RWPE1 (cell line): ENCODE measurements around the gene FGFR3.

Source experiments
- CTCF ChIA-PET: fragments of 350-600 bp; sonication (Branson Sonifier 250); formaldehyde crosslinking; extraction: SDS; loops from one replicate; lab custom pipeline; 2021; lab: Yijun Ruan, JAX
- POLR2A ChIA-PET: fragments of 400-600 bp; formaldehyde crosslinking; extraction: SDS; loops from one replicate; lab custom pipeline; 2020; ENCODE audit warnings: antibody characterized with exemption; ENCODE audit not compliant: low non-redundant PET; lab: Yijun Ruan, JAX
- DNase-seq: peaks from one replicate; pipeline ENCODE4 v3.0.0; 2012; ENCODE audit warnings: low spot score
- H3K27ac ChIP-seq: fragments of 450-650 bp; 2 replicates; pipeline ENCODE4 v1.5.1; 2017
- TF ChIP-seq, protein P1 (sequence below): fragments of 450-650 bp; conservative IDR thresholded peaks from 2 replicates; pipeline ENCODE4 v1.5.1; 2017; ENCODE audit warnings: low read depth, mild to moderate bottlenecking

FGFR3 gene

DNA sequence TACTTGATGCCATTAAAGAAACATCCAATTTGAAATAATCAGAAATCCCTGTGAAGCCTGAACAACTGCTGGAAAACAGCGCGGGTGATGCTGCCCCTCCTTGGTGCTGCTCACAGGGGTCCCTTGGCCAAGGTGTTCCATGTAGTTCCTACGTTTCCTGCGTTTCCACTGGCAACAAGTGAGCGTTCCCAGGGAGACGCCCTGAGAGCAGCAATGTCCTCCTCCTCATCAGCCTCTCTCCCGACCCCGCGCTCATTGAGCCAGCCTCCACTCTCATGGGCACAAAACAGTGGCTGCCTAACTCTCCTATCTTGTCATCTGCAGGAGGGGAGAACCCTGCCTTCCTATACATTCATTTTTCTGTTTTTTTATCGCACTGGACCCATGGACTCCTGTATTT is 44.0 kb downstream of the FGFR3 start:
- TF ChIP-seq, protein P1, sequence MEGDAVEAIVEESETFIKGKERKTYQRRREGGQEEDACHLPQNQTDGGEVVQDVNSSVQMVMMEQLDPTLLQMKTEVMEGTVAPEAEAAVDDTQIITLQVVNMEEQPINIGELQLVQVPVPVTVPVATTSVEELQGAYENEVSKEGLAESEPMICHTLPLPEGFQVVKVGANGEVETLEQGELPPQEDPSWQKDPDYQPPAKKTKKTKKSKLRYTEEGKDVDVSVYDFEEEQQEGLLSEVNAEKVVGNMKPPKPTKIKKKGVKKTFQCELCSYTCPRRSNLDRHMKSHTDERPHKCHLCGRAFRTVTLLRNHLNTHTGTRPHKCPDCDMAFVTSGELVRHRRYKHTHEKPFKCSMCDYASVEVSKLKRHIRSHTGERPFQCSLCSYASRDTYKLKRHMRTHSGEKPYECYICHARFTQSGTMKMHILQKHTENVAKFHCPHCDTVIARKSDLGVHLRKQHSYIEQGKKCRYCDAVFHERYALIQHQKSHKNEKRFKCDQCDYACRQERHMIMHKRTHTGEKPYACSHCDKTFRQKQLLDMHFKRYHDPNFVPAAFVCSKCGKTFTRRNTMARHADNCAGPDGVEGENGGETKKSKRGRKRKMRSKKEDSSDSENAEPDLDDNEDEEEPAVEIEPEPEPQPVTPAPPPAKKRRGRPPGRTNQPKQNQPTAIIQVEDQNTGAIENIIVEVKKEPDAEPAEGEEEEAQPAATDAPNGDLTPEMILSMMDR: no peak
- no peak overlapping the region for H3K27ac ChIP-seq
- POLR2A ChIA-PET: no interaction called here
- no peak for DNase-seq
- CTCF ChIA-PET: no interaction called here

DNA sequence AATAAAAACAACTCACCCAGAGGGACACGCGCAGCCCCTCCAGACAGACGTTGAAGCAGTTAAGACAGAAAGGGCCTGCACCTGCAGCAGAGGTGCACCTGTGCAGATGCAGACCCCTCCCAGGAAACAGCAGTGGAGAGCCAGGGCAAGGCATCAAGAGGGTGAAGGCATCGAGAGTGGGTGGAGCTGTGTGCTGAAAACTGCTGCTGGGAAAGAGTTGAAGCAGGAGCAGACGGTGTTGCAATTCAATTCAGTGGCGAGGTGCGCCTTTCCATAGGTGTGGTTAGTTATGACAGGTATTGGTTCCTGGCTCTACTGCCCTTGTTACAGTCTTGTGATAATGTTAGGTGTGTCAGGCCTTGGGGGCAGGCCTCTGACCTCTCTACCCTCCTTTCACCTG is 46.2 kb downstream of the FGFR3 start:
- ChIA-PET CTCF (no interaction called here), POLR2A (no interaction called here)
- TF ChIP-seq, protein P1: no peak
- DNase-seq: no peak
- 0 out of 2 replicates have a peak overlapping the region, but pooled peaks have one; percentile 7 for H3K27ac ChIP-seq

DNA sequence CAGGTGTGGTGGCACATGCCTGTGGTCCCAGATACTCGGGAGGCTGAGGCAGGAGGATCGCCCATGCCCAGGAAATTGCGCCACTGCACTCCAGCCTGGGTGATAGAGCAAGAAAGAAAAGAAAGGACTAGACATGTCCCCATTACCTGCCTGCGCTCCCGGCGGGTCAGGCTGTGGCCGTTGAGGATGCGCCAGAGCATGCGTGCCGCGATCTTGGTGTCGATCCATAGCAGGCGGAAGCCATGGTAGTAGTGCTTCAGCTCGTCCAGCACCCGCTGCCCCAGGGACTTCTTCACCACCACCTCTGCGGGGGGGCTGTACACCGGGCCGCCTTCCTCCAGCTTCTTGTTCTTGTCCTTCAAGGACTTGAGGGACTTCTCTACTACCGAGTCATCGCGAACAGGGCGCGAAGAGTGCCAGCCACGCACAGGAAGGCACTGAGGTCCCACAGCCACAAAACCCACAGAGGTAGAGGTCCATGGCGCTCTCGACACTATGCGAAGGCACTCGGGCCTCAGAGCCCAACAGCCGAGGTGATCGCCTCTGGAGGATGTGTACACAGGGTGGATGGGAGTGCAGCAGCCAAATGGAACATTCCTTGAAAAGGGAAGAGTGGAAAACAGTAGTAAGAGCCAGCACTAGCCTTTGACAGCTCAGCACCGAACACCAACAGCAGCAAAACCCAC is 48.3 kb downstream of the FGFR3 start:
- peak overlapping the region; percentile 11 for H3K27ac ChIP-seq
- CTCF ChIA-PET: interaction anchor here (1.0 kb wide), 1 partner anchor 57 kb away, joined by 4 read pairs; no protein-coding TSS in a partner anchor
- DNase-seq: no peak
- POLR2A ChIA-PET: no interaction called here
- TF ChIP-seq, protein P1: no peak

DNA sequence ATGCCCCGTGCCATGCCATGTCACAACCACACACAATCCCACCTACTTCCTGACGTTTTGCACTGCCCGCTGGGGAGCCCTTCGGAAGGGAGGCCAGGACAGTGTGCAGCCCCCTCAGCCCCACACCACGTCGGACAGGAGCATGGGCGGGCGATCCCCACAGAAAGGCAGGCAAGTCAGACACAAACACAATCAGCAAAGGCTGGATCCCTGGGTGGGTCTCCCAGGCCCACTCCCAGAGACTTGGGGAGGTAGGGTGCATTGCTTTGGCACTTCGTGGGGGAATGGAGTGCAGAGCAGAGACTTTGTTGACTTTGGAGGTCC is 48.8 kb downstream of the FGFR3 start:
- no peak for DNase-seq
- peak overlapping the region; percentile 11 for H3K27ac ChIP-seq
- ChIA-PET POLR2A (no interaction called here), CTCF (interaction anchor here (1.0 kb wide), 1 partner anchor 57 kb away, joined by 4 read pairs; no protein-coding TSS in a partner anchor)
- TF ChIP-seq, protein P1: no peak

DNA sequence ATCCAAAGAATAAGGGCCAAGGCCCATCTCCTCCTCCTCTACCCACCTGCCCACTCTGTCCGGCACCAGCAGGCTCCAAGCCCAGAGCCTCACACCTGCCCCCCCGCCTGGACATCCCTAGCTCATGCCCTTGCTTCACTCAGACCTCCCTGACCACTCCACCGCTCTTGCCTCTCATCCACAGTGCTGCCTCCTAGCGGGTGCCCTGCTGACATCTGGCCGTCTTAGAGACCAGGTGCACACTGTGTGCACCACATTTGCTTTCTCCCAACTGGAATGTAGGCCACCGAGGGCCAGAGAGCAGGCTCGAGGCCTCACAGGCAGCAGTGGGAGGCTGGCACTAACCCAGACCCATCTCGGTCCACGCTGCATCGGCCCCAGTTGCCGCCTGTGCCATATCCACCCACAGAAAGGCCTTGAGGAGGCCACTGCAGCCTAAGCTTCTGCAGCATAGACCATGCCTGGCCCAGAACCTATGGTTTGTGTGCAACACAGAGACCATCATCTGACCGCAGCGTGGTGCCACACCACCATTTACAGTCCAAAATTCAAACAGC is 49.3 kb downstream of the FGFR3 start:
- peak overlapping the region; percentile 32; the same call in 1 of the 2 replicates for H3K27ac ChIP-seq
- DNase-seq: no peak
- POLR2A ChIA-PET: no interaction called here
- TF ChIP-seq, protein P1: no peak
- CTCF ChIA-PET: interaction anchor here (1.0 kb wide), 1 partner anchor 56 kb away, joined by 4 read pairs; no protein-coding TSS in a partner anchor

DNA sequence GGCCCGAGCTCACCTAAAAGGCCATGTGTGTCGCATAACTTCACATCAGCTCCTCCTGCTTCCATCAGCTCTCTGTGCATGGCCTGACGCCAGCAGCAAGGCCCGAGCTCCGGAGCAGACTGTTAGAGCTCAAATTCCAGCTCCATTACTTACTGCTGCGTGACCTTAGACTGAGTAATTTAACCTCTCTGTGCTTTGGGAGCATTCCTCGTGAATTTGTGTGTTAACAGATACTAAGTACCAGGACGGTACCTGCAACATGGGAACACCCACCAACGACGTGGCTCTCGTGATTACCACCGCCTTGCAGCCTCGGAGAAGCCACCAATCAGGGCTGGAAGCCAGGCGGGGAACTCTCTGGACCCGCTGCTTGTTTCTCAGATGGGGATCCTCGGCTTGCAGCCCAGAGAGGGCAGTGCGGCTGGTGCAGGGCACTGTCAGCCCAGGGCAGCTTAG is 49.9 kb downstream of the FGFR3 start:
- ChIA-PET POLR2A (no interaction called here), CTCF (no interaction called here)
- no peak for DNase-seq
- TF ChIP-seq, protein P1: no peak
- peak overlapping the region; percentile 32; the same call in 1 of the 2 replicates for H3K27ac ChIP-seq
